ENCODE measurements around the gene PPP2R2D.

Gene PPP2R2D

DNA sequence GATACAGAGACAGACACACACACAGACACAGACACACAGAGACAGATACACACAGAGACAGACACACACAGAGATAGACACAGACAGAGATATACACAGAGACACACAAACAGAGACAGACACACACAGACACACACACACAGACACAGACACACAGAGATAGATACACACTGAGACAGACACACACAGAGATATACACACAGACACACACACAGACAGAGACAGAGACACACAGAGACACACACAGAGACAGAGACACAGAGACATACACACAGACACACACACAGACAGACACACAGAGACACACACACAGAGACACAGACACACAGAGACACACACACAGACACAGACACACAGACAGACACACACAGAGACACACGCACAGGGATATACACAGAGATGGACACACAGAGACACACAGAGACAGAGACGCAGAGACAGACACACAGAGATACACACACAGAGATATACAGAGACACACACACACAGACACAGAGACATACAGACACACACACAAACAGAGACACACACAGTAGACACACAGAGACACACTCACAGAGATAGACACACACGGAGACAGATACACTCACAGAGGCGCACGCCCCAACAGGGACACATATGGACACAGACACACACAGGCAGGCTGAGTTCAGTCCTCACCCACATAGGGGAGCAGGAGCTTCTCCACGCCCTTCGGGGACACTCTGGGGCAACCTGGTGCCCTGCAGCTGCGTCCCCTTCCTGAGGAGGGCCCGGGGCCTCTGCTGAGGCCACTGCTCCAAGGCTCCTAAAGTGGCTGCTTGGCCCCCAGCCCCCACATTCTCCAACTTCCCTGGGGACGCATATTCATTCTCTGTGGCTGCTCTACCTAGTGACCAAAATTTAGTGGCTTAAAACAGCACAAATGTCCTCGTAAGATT lies 10.3 kb upstream of the PPP2R2D start:
- DNase-seq: no peak

DNA sequence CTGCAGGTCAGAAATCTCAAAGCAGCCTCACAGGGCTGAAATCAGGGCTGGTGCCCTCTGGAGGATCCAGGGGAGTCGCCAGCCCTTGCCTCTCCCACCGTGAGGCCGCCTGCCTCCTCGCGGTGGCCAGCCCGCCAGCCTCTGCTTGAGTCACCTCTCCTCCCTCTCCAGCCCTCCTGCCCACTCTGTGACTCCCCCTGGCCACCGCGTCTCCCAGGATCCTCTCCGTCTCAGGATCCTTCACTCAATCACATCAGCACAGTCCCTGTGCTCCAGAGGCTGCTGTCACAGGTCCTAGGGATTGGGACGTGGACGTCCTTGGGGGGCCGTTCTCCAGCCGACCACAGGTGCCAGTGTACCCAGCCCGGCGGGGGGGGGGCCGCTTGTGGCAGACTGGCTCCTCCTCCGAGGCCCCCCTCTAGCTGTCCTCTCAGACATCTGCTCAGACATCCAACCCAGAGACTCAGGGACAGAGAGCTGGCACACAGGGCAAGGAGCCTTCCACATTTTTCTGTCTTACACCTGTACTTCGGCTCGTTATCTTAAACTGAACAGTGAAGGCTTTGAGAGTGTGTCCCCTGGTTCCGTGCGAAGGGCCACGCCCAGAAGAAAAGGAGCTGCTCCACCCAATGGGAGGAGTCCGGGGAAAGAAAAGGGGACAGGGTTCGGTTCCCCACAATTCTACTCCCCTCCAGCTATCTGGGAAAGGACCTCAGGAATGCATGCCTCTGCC lies 9.4 kb upstream of the PPP2R2D start:
- peak; percentile 92 for DNase-seq

DNA sequence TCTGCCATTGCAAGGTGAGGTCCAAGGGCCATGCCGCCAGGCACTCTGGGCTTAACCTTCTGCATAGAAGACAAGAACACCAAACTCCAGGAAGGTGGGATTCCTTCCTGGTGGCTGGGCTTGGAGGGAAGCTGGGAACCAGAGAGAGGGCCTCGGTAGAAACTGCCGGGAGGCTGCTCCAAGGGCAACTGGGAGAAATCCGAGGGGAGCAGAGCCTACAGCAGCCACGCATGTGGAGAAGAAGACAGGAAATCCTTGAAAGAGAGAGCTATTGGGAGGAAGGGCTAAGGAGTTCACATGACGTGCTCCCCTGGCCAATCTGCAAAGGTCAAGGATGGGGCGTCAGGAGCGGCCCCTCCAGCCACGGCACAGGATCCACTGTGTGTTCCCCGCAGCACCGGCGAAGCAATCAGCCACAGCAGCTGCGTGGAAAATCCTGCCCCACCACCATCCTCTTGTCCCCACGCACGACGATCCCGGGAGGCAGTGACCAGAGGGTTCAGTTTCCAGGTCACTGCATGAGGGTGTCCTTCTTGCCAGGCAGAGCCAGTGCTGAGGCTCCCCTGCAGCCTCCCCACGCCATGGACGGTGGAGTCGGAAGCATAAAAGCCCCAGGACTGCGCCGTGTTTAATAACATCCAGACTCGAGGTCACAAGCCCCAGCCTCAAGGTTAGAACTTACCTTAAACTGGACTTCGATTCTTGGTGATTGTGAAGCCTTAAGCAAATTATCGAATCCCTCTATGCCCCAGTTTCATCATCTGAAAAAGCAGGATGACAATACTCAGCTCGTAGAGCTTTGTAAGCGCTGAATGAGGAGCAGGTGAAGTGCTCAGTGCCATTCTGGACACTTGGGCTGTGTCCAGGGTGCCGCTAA lies 8.6 kb upstream of the PPP2R2D start:
- DNase-seq: no peak

DNA sequence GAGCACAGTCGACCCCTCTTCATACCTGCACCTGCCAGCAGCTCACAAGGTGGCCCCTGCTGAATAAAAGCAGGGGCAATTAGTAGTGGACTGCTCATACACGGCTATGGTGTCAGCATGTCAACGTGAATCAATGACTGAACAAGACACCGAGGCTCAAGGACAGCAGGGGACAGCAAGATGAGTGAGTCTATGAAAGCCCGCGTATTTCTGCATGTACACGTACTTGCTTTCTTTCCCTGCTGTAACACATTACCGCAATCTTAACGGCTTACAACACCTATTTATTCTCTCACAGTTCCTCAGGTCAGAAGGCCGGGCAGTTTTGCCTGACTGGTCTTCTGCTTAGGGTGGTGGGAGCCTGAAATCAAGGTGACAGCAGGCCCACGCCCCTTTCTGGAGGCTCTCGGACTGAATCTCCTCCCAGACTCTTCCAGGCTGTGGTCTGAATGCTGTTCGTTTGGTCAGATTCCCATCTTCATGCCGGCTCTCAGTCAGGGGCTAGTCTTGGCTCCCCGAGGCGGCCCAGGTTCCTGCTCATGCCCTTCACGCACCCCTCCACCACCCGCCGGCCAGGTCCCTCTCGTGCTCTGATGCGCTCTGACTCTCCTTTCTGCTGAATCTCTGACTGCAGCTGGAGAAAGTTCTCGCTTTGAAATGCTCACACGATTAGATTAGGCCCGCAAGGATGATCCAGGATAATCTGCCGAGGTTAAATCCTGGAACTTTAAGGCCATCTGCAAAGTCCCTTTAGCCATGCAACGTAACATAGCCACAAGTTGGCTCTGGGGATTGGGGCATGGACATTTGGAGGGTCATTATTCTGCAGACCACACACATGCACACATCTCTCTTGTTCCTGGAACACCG lies 7.8 kb upstream of the PPP2R2D start:
- DNase-seq: no peak

DNA sequence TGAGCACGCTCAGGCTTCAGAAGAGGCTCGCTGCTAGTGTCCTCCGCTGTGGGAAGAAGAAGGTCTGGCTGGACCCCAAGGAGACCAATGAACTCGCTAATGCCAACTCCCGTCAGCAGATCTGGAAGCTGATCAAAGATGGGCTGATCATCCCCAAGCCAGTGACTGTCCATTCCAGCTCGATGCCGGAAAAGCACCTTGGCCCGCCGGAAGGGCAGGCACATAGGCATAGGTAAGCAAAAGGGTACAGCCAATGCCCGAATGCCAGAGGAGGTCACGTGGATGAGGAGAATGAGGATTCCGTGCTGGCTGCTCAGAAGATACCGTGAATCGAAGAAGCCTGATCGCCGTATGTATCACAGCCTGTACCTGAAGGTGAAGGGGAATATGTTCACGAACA lies 5.7 kb upstream of the PPP2R2D start:
- DNase-seq: no peak

DNA sequence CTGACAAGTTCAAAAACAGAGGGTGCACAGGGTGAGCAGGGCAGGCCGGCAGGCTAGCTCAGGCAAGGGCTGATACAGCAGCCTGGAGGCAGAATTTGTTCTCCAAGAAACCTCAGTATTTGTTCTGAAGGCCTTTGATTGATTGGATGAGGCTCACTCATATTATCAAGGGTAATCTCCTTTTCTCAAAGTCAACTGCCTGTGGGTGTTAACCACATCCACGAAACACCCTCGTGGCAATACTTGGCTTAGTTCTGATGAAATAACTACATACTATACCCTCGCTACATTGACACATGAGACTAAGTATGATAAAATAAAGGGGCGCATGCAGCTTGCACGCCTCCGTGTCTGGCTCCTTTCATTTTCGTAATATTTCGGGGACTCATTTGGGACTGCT lies 4.4 kb upstream of the PPP2R2D start:
- DNase-seq: no peak

DNA sequence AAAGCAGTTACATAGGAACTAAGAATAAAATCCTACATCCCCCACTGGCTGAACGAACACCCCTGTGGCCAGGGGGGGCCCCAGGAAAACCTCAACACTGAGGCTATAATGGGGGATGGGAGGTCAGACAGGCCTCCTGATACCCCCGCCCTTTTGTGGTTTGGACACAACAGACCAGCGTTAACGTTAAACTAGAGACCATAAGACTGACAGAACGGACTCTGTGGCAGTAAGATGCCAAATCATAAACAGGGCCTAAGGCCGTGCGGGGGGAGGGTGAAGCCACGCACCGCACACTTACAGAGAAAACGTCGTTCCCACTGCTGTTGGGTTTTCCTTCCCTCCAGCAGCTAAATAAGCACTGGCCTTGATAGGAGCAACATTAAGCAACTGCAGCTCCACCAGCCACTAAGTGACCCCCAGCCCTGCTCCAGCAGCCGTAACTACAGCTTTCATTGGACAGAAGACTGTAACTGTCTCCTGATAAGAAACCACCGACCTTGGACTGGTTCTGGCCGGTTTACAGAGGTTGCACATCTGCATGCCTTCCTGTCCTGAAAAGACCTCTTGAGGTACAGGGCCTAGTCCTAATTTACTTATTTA lies 3.4 kb upstream of the PPP2R2D start:
- no peak for DNase-seq

DNA sequence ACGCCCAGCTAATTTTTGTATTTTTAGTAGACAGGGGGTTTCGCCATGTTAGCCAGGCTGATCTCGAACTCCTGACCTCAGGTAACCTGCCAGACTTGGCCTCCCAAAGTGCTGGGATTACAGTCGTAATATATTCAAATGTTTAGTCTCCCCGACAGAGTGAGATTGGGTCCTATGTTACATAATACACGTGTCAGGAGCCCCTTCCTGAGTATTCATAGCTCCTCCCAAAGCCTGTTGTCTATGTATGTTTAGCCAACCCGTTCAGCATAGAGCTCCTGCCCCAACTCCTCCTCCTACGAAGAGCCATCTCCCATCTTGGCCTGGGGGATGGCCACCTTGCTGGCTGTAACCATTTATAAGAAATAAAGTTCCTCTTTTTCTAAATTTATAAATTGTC lies 2.7 kb upstream of the PPP2R2D start:
- no peak for DNase-seq

DNA sequence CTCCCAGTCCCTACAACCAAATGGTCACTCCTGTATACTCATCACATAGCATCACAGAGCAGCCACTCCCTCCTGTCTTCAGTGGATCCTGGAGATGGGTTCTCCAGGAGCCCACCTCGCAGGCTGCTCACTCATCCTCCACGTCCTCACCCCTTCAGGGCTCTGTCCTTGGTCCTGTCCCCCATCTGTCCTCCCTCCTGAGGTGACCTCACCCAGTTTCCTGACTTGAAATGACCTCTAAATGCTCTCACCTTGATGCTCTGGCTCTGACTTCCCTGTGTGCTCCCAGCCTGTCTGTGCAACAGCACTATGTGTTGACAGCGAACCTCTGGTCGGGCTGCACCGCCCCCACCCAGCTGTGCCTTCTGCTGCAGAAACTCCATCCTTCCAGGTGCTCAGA lies 2.1 kb upstream of the PPP2R2D start:
- DNase-seq: no peak

DNA sequence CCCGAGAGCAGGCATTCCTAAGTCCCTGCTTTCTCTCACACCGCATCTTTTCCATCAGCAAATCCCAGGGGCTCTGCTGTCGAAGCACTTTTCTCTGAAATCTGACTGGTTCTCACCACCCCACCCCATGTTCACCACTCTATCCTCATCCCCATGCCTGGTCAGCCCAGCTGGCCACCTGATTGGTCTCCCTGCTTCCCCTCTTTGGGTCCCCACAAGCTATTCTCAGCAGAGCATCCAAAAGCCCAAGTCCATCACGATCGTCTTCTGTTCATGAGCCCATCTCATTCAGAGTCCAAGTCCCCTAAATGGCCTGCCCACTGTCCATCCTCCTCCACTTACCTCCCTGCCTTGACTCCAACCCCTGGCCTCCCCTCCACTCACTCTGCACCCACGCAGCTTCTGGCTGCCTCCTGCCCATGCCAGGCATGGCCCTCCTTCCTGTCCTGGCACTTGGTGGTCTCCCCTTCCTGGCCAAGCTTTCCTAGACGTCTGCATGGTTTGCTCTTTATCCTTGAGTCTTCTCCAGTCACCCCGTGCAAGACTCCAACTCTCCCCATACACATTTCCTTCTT lies 1.6 kb upstream of the PPP2R2D start:
- DNase-seq: no peak

DNA sequence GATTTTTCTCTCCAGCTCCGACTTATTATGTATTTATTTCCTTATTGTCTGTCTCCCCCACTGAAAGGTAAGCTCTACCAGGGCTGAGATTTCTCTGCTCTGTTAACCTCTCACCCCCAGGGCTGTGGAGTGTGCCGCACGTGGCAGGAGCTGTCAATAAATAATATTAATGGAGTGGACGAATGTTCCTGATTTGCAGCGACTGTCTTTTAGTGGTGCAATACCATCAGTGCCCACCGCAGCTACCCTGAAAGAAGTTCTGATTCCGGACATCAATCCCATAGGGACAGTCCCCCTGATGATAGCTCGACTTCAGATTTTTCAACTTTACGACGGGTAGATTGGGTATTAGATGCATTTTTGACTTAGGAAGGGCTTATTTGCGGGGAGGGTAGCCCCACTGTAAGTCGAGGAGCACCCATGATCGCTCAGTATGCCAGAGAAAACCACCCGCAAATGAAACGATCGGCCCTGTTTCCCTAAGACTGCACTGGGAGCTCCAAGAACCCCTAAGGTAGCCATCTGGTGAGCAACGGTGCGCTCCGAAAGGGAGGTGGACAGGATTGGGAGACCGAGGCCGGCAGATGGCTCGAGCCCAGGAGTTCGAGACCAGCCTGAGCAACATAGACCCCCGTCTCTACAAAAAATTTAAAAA lies 986 bp upstream of the PPP2R2D start:
- DNase-seq: no peak

DNA sequence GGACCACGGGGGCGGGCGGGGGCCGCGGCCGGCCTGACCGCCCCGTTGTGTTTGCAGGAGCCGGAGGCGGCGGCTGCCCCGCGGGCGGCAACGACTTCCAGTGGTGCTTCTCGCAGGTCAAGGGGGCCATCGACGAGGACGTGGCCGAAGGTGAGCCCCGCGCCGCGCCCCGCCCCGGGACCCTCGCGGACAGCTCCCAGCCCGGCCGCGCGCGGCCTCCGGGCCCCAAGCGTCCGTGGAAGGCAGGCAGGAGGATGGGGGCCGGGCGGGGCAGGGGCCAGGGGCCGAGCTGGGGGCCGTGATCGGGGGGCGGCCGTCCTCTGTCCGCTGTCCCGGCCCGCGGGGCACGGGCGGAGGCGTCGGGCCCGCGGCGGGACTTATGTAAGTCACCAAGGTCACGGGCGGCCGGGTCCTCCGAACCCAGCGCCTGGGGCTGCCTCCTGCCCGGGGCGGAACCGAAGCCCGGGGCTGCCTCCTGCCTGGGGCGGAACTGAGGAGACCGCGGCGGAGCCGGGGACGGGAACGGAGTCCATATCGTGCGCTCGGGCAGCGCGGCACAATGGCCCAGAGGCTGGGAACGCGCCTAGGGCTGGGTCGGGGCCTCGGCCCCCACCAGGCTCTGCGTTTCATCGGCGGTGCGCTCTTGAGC lies 497 bp downstream of the PPP2R2D start:
- no peak for DNase-seq

DNA sequence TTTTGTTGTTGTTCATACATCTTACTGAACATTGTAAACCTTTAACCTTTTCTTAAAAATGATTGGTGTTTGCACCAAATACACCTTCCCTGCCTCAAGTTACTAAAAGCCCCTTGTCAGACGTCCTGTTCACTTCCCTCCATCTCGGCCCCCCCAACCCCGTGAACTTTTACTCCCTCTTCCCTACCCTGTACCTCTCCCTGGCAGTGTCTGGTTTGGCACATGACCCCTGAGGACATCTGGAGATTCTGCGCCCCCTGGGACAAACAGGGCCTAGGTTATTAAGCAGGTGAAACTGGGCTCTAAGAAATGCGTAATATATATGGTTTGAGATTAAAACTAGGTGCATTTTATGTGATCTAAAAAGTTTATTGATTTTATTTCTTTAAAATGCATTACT lies 1.4 kb downstream of the PPP2R2D start:
- no peak for DNase-seq

DNA sequence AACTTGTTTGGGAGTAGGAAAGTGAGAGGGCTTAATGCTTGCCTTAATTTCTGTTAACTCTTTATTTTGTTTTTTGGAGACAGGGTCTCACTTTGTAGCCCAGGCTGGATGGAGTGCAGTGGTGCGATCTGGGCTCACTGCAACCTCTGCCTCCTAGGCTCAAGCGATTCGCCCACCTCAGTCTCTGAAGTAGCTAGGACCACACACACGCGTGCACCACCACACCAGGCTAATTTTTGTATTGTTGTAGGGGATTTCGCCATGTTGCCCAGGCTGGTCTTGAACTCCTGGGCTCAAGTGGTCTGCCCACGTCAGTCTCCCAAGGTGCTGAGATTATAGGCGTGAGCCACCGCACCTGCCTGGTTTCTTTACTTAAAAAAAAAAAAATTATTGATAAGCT lies 1.9 kb downstream of the PPP2R2D start:
- DNase-seq: no peak

DNA sequence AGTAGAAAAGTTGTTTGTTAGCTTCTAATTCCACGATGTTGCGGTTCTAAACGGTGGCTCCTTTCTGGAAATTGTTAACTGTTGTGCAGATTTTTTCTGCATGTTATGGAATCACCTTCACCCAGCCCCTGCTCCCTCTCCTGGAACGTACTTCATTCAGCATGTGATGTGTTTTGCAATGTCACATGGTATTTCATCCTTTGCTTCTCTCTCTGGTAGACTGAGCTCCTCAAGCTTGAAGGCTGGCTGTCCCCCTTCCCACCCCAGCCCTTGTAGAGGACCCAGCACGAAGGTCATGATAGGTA lies 4.4 kb downstream of the PPP2R2D start:
- DNase-seq: no peak

DNA sequence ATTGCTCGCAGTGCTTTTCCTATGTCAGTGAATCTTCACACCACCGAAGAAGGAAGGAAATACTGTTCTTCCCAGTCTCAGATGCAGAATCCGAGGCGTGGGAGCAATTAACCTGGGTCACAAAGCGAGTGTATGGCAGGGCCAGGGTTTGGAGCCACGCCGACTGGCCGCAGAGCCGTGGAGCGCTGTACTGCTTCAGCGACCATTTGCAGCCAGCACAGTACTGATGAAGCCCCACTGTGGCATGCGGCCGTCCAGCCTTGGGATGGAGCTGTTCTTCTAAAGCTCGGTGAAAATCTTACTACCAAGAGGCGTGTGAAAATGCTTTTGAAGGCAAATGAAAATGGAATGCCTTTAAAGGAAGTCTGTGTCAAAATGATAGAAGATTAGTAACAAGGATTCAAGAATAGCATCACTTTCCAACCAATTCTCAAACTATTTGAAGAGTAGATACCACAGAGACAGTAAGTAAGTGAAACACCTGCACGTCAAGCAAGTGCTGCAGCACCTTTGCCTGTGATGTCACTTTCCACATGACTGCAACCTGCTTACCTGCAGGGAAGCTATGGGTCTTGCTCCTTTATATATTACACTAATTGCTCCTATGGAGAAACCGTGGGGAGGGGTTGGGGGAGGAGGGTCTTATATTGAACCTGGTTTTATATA lies 4.9 kb downstream of the PPP2R2D start:
- no peak for DNase-seq

DNA sequence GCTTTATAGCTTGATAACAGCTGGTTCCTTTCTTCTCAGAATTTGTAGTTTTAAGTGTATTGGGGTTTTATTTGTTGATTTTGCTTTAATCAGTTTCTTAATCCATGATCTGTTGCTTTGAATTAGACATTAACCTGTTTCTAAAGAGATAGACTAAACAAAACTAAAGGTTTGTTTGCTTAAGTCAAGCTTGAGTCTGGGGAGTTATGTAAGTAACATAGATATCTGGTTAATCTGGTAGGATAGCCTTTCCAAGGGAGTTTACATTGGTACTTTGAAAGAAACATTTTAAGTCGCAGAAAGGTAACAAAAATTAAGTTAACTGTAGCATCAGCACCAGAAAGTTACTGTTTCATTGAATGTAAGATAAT lies 5.4 kb downstream of the PPP2R2D start:
- DNase-seq: no peak

DNA sequence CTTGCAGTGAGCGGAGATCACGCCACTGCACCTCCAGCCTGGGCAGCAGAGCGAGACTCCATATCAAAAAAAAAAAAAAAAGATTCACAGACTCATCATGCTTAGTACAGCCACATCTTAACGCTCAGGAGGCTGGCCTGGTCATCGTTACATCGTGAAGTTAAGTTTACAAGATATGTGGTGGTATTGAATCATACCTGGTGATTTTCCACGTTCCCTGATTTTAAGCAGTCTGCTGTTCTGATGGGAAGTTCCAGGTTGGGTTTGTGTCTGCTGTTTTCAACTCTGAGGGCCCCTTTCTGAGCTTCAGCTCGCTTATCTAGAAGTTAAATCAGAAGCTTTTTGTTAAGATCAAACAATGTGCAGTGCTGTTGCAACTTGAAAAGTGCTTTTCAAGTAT lies 6.9 kb downstream of the PPP2R2D start:
- no peak for DNase-seq

DNA sequence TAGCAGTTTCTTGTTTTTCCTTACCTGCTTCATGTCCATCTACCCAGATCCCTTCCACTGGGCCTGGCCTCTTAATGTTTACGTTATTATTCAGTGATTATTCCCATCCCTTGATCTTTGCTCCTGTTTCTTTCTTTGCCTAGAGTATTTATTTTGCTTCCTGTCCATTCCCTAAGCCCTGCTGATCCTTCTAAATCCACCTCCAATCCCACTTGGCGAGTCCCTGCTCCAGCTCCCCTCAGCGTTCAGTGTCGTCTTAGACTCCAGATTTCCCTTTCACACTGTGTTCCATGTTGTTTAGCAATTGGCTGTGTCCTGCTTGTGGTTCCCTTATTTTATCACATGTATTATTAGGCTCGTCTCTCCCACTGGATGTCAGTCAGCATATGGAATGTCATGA lies 7.3 kb downstream of the PPP2R2D start:
- no peak for DNase-seq
